Body of pancreas (tissue), 4 donors: ENCODE results near the gene TLR9.

ENCODE experiments used
- POLR2A ChIP-seq, 3 donors: fragments of 450-650 bp; IDR thresholded peaks; one replicate each; pipeline ENCODE4 v1.6.1; 2016; ENCODE audit warnings: antibody characterized with exemption in 3 of 3, mild to moderate bottlenecking in 2 of 3
- TF ChIP-seq, protein P1 (sequence below), 7 experiments: fragments of 450-650 bp in 4 of 7; fragments of 200-600 bp in 3 of 7; sonication (generic) in 3 of 7; IDR thresholded peaks; one replicate each; pipeline ENCODE4 v1.5.1; 2016 to 2019; ENCODE audit warnings: antibody characterized with exemption in 7 of 7

DNA sequence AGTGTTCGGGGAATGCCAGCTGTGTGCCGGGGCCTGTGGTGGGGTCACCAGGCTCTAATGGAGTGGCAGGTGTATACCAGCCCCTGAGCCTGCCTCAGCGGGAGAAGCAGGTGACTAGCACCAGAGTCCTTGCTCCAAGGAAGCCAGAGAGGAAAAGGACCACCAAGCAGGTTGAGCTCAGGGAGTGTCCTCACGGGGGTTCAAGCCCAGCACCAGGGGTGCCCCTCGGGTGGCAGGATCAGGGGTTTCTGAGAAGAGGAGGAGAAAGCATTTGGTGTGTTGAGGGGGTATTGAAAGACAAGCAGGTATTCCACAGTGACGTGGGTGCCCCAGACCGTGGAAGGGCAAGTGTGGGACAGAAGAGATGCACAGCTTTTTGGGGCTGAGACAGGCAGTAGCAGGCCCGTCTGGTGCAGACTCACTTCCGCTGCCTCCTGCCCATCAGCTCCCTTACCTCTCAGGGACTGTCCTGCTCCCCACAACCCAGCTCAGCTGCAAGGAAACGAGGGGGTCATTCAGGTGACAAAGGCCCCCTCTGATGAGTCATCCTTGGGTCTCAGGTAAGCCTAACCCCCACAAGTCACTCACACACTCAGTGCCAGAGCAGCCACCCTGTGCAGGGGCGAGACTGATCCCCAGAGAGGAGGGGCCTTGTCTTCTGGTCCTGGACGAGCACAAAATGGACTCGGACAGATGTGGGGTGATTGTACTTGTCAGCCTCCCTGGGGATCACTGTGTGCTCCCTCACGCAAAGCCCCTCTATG is 49.8 kb downstream of the TLR9 start:
- TF ChIP-seq POLR2A (IDR thresholded peaks at IDR 0.05): no peak
- TF ChIP-seq, protein P1, sequence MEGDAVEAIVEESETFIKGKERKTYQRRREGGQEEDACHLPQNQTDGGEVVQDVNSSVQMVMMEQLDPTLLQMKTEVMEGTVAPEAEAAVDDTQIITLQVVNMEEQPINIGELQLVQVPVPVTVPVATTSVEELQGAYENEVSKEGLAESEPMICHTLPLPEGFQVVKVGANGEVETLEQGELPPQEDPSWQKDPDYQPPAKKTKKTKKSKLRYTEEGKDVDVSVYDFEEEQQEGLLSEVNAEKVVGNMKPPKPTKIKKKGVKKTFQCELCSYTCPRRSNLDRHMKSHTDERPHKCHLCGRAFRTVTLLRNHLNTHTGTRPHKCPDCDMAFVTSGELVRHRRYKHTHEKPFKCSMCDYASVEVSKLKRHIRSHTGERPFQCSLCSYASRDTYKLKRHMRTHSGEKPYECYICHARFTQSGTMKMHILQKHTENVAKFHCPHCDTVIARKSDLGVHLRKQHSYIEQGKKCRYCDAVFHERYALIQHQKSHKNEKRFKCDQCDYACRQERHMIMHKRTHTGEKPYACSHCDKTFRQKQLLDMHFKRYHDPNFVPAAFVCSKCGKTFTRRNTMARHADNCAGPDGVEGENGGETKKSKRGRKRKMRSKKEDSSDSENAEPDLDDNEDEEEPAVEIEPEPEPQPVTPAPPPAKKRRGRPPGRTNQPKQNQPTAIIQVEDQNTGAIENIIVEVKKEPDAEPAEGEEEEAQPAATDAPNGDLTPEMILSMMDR (IDR thresholded peaks at IDR 0.05): no peak
